Activated CD8-positive, alpha-beta memory T cell treated with anti-CD3 and anti-CD28 coated beads, Interleukin-2, amount 50 U/mL, for 48 hours (primary cell): ENCODE measurements around the gene MMP24OS.

Experiments used
- DNase-seq: peaks from one replicate; pipeline ENCODE4 v3.0.0-alpha.2; 2020

MMP24OS gene

GRCh38 chr20:35305682-35306556 lies 28.0 kb upstream of the MMP24OS start:
- peak; percentile 88 for DNase-seq

DNA sequence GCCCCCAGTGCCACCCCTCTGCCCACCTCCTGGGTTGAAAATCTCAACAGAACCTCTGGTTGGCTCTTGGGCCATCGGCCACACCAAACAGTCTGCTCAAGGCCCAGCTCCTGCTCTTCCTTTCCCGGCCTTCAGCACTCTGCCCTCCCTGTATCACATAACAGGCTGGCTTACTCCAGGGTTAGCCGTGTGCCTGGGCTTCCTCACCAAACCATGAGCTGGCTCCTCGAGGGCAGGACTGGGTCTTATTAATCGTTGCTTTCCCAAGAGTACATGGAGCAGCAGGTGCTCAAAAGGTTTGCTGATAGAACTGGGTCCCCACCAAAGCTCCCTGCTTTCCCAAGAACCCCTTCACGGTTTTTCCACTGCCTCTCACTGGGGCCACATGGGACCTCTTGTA lies 27.0 kb upstream of the MMP24OS start:
- DNase-seq: no peak

GRCh38 chr20:35303735-35304491 lies 26.0 kb upstream of the MMP24OS start:
- peak; percentile 90 for DNase-seq

- DNase-seq: no peak
Measured at GRCh38 chr20:35303382-35303734, 25.4 kb upstream of the MMP24OS start.

DNA sequence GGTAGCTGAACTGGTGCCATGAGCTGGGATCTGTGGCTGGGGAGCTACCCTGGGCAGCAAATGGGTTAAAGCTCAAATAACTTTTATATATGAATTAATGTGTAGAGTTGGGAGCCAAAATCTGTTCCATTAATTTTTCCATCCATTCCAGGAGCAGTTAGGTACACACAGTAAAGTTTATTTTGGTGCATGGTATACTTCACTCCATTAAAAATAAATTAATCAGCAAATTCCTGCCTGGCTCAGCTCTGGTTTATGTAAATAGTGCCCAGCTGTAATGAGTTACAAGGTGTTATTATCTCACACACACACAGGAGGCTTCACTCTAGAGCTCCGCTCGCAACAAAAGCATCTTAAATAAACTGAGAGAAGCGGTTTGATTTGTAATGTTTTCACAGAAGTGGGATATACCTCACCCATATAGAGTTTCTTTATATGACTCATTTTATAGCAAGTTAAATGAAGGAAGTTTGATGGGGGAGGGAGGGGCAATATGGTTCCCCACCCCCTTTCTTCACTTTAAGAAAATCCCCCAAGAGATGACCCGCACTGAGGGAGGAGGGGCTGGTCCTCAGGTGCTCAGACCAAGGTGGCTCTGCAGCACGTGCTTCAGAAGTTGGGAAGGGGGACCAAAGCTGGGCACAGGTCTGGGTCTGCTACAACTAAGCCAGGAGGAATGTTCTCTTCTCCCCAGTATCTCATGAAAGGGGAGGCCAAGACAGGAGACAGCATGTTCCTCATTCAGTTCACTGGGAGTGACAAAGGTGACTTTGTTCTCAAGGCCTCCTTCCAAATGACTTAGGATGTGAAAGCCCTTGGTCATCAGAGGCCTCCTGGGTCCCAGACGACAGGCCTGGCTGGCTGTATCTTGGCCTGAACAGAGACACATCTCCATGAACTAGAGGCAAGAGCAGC lies 24.8 kb upstream of the MMP24OS start:
- no peak for DNase-seq

- DNase-seq: no peak
Measured at GRCh38 chr20:35301426-35301825, 23.5 kb upstream of the MMP24OS start.

- DNase-seq: no peak
Measured at GRCh38 chr20:35300469-35301262, 22.7 kb upstream of the MMP24OS start.

DNA sequence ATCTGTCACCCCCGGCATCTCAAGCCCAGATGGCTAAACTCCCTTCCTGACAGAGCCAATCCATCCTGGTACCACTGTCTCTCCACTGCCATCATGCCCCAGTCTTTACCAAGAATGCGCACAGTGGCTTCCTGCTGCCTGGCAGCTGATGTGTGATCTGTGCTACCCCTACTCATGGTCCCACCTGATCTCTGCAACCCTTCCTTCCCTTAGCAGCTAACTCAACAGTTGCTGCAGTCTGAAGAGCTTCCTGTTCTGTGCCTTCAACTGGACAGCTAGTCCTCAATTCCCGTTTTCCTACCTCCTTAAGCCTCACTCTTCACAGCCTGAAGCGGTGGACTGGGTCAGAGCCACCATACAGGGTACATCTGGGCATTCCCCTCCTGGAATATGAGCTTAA lies 21.9 kb upstream of the MMP24OS start:
- no peak for DNase-seq

GRCh38 chr20:35298264-35298663 lies 20.3 kb upstream of the MMP24OS start:
- DNase-seq: no peak

DNA sequence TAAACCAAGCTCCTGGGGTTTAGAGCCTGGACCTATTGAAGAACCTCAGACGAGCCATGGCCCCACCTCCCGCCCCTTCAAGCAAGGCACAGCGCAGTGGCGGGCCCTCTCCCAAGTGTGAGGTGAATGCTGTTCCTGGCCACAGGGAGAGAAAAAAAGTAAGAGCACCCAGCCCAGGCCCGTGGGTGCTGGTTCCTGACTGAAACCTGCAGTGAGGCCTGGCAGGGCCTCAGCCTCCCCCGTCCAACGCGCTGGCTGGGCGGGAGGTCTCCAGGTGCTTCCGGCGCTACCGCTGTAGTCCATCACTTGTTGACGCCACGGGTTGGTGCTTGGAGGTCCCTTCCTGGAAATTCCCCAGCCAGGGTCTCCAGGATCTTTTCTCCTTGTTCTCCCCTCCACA lies 19.8 kb upstream of the MMP24OS start:
- DNase-seq: no peak

GRCh38 chr20:35297155-35297554 lies 19.2 kb upstream of the MMP24OS start:
- DNase-seq: no peak

DNA sequence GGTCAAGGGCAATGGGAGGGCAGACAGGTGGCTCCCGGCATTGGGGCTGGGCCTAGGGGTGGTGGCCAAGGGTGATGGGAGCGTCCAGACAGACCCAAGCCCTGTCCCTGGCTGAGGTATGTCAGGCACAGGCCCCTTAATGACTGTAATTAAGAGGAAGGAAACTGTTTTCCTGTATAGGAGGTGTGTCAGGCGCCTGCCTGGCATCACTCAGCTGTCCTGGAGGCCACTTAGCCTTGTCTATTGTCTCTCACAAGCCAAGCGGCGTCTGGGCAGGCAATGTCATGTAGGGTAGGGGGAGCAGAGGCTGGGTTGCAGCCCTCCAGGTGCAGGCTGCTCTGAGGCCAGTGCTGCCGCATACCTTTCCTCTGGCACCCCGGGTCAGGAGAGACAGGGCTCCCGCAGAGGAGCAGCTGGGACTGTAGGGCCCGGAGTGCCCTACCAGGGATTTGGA lies 18.2 kb upstream of the MMP24OS start:
- DNase-seq: no peak

DNA sequence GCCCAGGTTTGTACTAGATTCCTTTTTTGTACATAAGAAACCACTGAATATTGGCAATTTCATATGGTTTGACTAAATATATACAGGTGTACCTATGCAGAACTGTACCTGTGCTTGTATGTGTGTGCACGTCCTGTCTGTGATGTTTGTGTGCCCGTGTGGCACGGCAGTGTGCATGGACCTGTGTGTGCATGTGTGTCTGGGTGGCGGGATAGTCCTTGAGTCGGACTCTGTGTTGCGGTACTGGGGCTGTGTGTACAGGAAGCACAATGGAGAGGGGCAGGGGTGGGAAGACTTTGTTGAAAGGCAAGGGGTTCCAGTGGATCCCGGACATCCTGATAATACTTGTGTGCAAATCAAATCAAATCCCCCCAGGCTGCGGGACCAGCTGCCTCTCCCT lies 17.8 kb upstream of the MMP24OS start:
- no peak for DNase-seq

- DNase-seq: no peak
Measured at GRCh38 chr20:35295058-35295457, 17.1 kb upstream of the MMP24OS start.

GRCh38 chr20:35294293-35294685 lies 16.4 kb upstream of the MMP24OS start:
- DNase-seq: no peak

- no peak for DNase-seq
Measured at GRCh38 chr20:35293303-35294292, 15.7 kb upstream of the MMP24OS start.

- DNase-seq: no peak
Measured at GRCh38 chr20:35292504-35293285, 14.8 kb upstream of the MMP24OS start.

DNA sequence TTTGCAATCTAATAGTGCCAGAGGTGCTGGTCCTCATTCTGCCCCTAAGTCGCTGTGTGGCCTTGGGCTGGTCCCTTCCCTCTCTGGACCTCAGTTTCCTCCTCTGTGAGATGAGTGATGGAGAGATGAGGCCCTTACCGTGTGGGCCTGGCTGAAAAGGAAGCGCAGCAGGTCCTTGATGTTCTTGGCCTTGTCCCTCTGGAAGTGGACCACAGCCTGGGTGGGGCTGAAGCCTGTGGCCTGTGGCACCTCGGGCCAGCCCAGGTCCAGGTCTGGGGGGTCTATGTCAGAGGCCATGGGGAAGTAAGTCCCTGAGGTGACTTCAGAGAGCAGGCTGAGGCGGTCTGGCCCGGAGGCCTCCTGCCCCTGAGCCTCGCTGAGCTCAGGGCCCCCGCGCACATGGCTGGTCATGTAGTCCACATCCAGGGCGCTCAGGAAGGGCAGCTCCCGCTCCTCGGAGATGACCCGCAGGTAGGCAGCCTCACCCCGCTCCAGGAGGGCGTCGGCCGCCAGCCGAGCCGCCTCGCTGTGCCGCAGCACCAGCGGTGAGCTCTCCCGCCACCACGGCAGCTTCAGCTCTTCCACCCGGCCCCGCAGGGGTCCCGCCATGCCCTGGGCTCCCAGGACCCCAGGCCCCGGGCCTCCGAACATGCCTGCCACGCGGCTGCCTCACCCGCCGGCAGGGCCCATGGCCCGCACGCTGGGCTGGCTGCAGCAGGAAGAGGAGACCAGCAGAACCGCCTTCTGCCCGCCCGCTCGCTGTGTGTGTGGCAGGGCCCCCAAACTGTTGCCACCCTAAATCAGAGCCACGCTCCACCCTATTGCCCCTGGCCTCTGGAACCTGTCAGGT lies 14.0 kb upstream of the MMP24OS start, which contains the start of gene FAM83C:
Gene FAM83C (minus strand): TSS at position 772 of the 850 bp plus-strand sequence. CDS start 121 bp downstream, at position 651.
- no peak for DNase-seq

GRCh38 chr20:35290887-35291417 lies 13.0 kb upstream of the MMP24OS start:
- DNase-seq: no peak
